T-helper 1 cell treated with Interleukin-12 subunit alpha and Interleukin-12 subunit beta and Interleukin-4 antibody, amounts not matched to agents 30 μg/mL and 1 μg/mL, for 36 hours (primary cell): ENCODE data around the gene ERI3.

Source experiments
- H3K27ac Mint-ChIP-seq: one replicate; pipeline ENCODE4 v1.8.0; 2021; ENCODE audit warnings: mild to moderate bottlenecking, mixed read lengths
- H3K27me3 Mint-ChIP-seq: one replicate; pipeline ENCODE4 v1.8.0; 2021; ENCODE audit warnings: low read depth, mixed read lengths
- H3K36me3 Mint-ChIP-seq: one replicate; pipeline ENCODE4 v1.8.0; 2021; ENCODE audit warnings: low read depth, mixed read lengths
- H3K4me1 Mint-ChIP-seq: one replicate; pipeline ENCODE4 v1.8.0; 2021; ENCODE audit warnings: low read depth, mixed read lengths
- H3K4me3 Mint-ChIP-seq: one replicate; pipeline ENCODE4 v1.8.0; 2021; ENCODE audit warnings: mild to moderate bottlenecking, moderate library complexity, mixed read lengths
- H3K9me3 Mint-ChIP-seq: one replicate; pipeline ENCODE4 v1.8.0; 2021; ENCODE audit warnings: mixed read lengths

ERI3 gene

GRCh38 chr1:44271646-44272045, 83.4 kb downstream of the ERI3 start:
- Mint-ChIP-seq H3K27me3 (no peaks in the 10 kb centered on the region), H3K4me3 (no peak overlapping the region), H3K9me3 (no peaks in the 10 kb centered on the region), H3K36me3 (no peaks in the 10 kb centered on the region), H3K27ac (no peak overlapping the region), H3K4me1 (peaks cover 13% of the 10 kb centered on the region)

GRCh38 chr1:44270686-44271628, 84.1 kb downstream of the ERI3 start:
- Mint-ChIP-seq H3K27ac (no peak overlapping the region), H3K36me3 (no peaks in the 10 kb centered on the region), H3K9me3 (no peaks in the 10 kb centered on the region), H3K4me3 (no peak overlapping the region), H3K4me1 (peaks cover 13% of the 10 kb centered on the region), H3K27me3 (no peaks in the 10 kb centered on the region)

GRCh38 chr1:44268054-44268453, 87.0 kb downstream of the ERI3 start:
- no peaks in the 10 kb centered on the region for H3K27me3 Mint-ChIP-seq

GRCh38 chr1:44267438-44267837, 87.6 kb downstream of the ERI3 start:
- H3K4me1 Mint-ChIP-seq = peaks cover 14% of the 10 kb centered on the region
- no peaks in the 10 kb centered on the region for H3K36me3 Mint-ChIP-seq
- no peaks in the 10 kb centered on the region for H3K9me3 Mint-ChIP-seq

More at GRCh38 chr1:44268054-44268453, 87.0 kb downstream of the ERI3 start:
- Mint-ChIP-seq H3K27ac (no peak overlapping the region), H3K4me1 (peaks cover 12% of the 10 kb centered on the region), H3K9me3 (no peaks in the 10 kb centered on the region), H3K36me3 (no peaks in the 10 kb centered on the region), H3K4me3 (no peak overlapping the region)

GRCh38 chr1:44266400-44267344, 88.4 kb downstream of the ERI3 start:
- no peak overlapping the region for H3K4me3 Mint-ChIP-seq
- H3K9me3 Mint-ChIP-seq = no peaks in the 10 kb centered on the region
- peaks cover 14% of the 10 kb centered on the region for H3K4me1 Mint-ChIP-seq
- no peaks in the 10 kb centered on the region for H3K36me3 Mint-ChIP-seq
- H3K27ac Mint-ChIP-seq = no peak overlapping the region
- no peaks in the 10 kb centered on the region for H3K27me3 Mint-ChIP-seq

More at GRCh38 chr1:44267438-44267837, 87.6 kb downstream of the ERI3 start:
- Mint-ChIP-seq H3K4me3 (no peak overlapping the region), H3K27me3 (no peaks in the 10 kb centered on the region), H3K27ac (no peak overlapping the region)

GRCh38 chr1:44265656-44266358, 89.2 kb downstream of the ERI3 start:
- Mint-ChIP-seq H3K36me3 (no peaks in the 10 kb centered on the region), H3K9me3 (no peaks in the 10 kb centered on the region), H3K4me3 (no peak overlapping the region), H3K4me1 (peaks cover 14% of the 10 kb centered on the region), H3K27me3 (no peaks in the 10 kb centered on the region), H3K27ac (no peak overlapping the region)

GRCh38 chr1:44264451-44264771, 90.6 kb downstream of the ERI3 start:
- no peaks in the 10 kb centered on the region for H3K36me3 Mint-ChIP-seq
- H3K4me1 Mint-ChIP-seq = peaks cover 16% of the 10 kb centered on the region
- no peaks in the 10 kb centered on the region for H3K9me3 Mint-ChIP-seq
- H3K4me3 Mint-ChIP-seq = no peak overlapping the region
- no peaks in the 10 kb centered on the region for H3K27me3 Mint-ChIP-seq
- no peak overlapping the region for H3K27ac Mint-ChIP-seq

- H3K27me3 Mint-ChIP-seq = no peaks in the 10 kb centered on the region
- H3K4me1 Mint-ChIP-seq = peaks cover 16% of the 10 kb centered on the region
- no peaks in the 10 kb centered on the region for H3K36me3 Mint-ChIP-seq
- no peaks in the 10 kb centered on the region for H3K9me3 Mint-ChIP-seq
- H3K27ac Mint-ChIP-seq = no peak overlapping the region
- H3K4me3 Mint-ChIP-seq = no peak overlapping the region
These were observed 91.2 kb downstream of the ERI3 start for GRCh38 chr1:44263568-44264450.

GRCh38 chr1:44262816-44263567, 92.1 kb downstream of the ERI3 start:
- no peaks in the 10 kb centered on the region for H3K27me3 Mint-ChIP-seq
- peak overlapping the region; percentile 17 for H3K27ac Mint-ChIP-seq
- H3K36me3 Mint-ChIP-seq = no peaks in the 10 kb centered on the region
- no peak overlapping the region for H3K4me3 Mint-ChIP-seq
- H3K9me3 Mint-ChIP-seq = no peaks in the 10 kb centered on the region
- peaks cover 16% of the 10 kb centered on the region for H3K4me1 Mint-ChIP-seq

GRCh38 chr1:44262414-44262813, 92.6 kb downstream of the ERI3 start:
- no peaks in the 10 kb centered on the region for H3K9me3 Mint-ChIP-seq
- peaks cover 16% of the 10 kb centered on the region for H3K4me1 Mint-ChIP-seq
- no peaks in the 10 kb centered on the region for H3K27me3 Mint-ChIP-seq
- no peaks in the 10 kb centered on the region for H3K36me3 Mint-ChIP-seq
- H3K27ac Mint-ChIP-seq = no peak overlapping the region
- no peak overlapping the region for H3K4me3 Mint-ChIP-seq

GRCh38 chr1:44261962-44262361, 93.1 kb downstream of the ERI3 start:
- no peaks in the 10 kb centered on the region for H3K27me3 Mint-ChIP-seq
- H3K9me3 Mint-ChIP-seq = no peaks in the 10 kb centered on the region
- H3K27ac Mint-ChIP-seq = no peak overlapping the region
- peaks cover 16% of the 10 kb centered on the region for H3K4me1 Mint-ChIP-seq
- no peak overlapping the region for H3K4me3 Mint-ChIP-seq
- H3K36me3 Mint-ChIP-seq = no peaks in the 10 kb centered on the region

GRCh38 chr1:44261171-44261817, 93.8 kb downstream of the ERI3 start:
- H3K27ac Mint-ChIP-seq = no peak overlapping the region
- H3K4me3 Mint-ChIP-seq = no peak overlapping the region
- H3K4me1 Mint-ChIP-seq = peaks cover 16% of the 10 kb centered on the region
- H3K27me3 Mint-ChIP-seq = no peaks in the 10 kb centered on the region
- no peaks in the 10 kb centered on the region for H3K36me3 Mint-ChIP-seq
- H3K9me3 Mint-ChIP-seq = no peaks in the 10 kb centered on the region

GRCh38 chr1:44260792-44261170, 94.3 kb downstream of the ERI3 start:
- H3K4me3 Mint-ChIP-seq = no peak overlapping the region
- no peaks in the 10 kb centered on the region for H3K27me3 Mint-ChIP-seq
- H3K27ac Mint-ChIP-seq = no peak overlapping the region
- no peaks in the 10 kb centered on the region for H3K36me3 Mint-ChIP-seq
- peaks cover 16% of the 10 kb centered on the region for H3K4me1 Mint-ChIP-seq
- H3K9me3 Mint-ChIP-seq = no peaks in the 10 kb centered on the region
